Stimulated activated naive B cell treated with anti-CD40 and anti-IgM and Interleukin-4, amounts not matched to agents 10 μg/mL and 1 μg/mL and 100 μg/mL, for 72 hours (primary cell): Measurements from ENCODE around the gene GRSF1.
A peak's percentile ranks its signal among the peaks of the same experiment; 100 is the strongest.
"Not testable (repeated sequence)": the region's sequence is repeated elsewhere in the genome, so short reads cannot be mapped to it uniquely, and the experiment has no call there.

Source experiments
- ATAC-seq, 2 donors: fragments of 150-1000 bp; cut with Tn5 transposase; replicated peaks; 2 replicates each; pipeline ENCODE4 v1.10.0; 2021; ENCODE audit warnings: moderate library complexity in 1 of 2
- DNase-seq: peaks from one replicate; pipeline ENCODE4 v3.0.0; 2021
- H3K27ac Mint-ChIP-seq: one replicate; pipeline ENCODE4 v1.8.0; 2022; ENCODE audit warnings: mild to moderate bottlenecking, mixed read lengths
- H3K27me3 Mint-ChIP-seq, 2 donors: one replicate each; pipeline ENCODE4 v1.8.0; 2022; ENCODE audit warnings: mixed read lengths in 2 of 2
- H3K36me3 Mint-ChIP-seq, 2 donors: one replicate each; pipeline ENCODE4 v1.8.0; 2022; ENCODE audit warnings: mixed read lengths in 2 of 2, mild to moderate bottlenecking in 1 of 2
- H3K4me1 Mint-ChIP-seq, 2 donors: one replicate each; pipeline ENCODE4 v1.8.0; 2022; ENCODE audit warnings: mixed read lengths in 2 of 2, mild to moderate bottlenecking in 1 of 2
- H3K4me3 Mint-ChIP-seq, 2 donors: one replicate each; pipeline ENCODE4 v1.8.0; 2022; ENCODE audit warnings: mild to moderate bottlenecking in 2 of 2, mixed read lengths in 2 of 2, moderate library complexity in 1 of 2
- H3K9me3 Mint-ChIP-seq, 2 donors: one replicate each; pipeline ENCODE4 v1.8.0; 2022; ENCODE audit warnings: mixed read lengths in 2 of 2, mild to moderate bottlenecking in 1 of 2

GRSF1 gene

DNA sequence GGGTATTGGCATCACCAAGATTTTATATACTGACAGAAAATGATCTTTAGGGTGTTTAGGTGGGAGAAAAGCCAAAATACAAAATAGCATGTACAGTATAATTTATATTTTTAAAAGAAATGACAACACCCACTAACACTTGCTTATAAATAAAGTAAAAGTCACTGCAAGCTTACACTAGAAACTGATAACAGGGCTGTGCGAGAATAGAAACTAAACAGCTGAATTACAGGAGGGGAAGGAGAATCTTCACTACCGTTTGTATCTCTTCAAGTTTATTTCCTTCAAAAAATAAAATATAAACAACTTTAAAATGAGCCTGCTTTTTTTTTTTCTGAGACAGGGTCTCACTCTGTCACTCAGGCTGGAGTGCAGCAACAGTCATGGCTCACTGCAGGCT is 22.8 kb downstream of the GRSF1 start:
- H3K27ac Mint-ChIP-seq: no peak overlapping the region
- DNase-seq: no peak
- no peak overlapping the region for H3K4me3 Mint-ChIP-seq
- no peaks in the 10 kb centered on the region for H3K9me3 Mint-ChIP-seq
- no peaks in the 10 kb centered on the region for H3K27me3 Mint-ChIP-seq
- H3K36me3 Mint-ChIP-seq: peaks cover 28 to 52% of the 10 kb centered on the region in 2 donors
- H3K4me1 Mint-ChIP-seq: peaks cover 17 to 20% of the 10 kb centered on the region in 2 donors
- no peak for ATAC-seq

DNA sequence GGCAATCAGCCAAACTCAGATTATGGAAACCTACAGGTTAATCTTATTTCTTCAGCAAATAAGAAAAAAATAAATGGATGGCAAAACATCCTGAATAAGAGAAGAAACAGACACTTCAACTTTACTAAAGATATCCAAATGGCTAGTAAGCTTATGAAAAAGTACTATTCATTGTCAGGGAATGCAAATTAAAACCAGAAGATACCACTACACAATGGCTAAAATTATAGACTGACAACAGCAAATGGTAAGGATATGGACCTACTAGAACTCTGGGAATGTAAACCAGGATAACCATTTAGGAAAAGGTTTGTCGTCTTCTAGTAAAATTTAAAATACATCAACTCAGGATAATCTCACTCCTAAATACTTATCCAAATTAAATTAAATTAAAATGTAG is 24.3 kb downstream of the GRSF1 start:
- Mint-ChIP-seq H3K27ac (no peak overlapping the region), H3K4me1 (peaks cover 17 to 20% of the 10 kb centered on the region in 2 donors), H3K36me3 (peaks cover 27 to 48% of the 10 kb centered on the region in 2 donors), H3K9me3 (no peaks in the 10 kb centered on the region), H3K4me3 (no peak overlapping the region), H3K27me3 (no peaks in the 10 kb centered on the region)
- ATAC-seq: no peak
- DNase-seq: no peak

GRCh38 chr4:70808151-70808550 is 31.5 kb downstream of the GRSF1 start:
- Mint-ChIP-seq H3K4me3 (no peak overlapping the region), H3K36me3 (peaks cover 30 to 31% of the 10 kb centered on the region in 2 donors), H3K9me3 (no peaks in the 10 kb centered on the region), H3K27ac (no peak overlapping the region), H3K4me1 (no peaks in the 10 kb centered on the region), H3K27me3 (no peaks in the 10 kb centered on the region)
- DNase-seq (no peak), ATAC-seq (no peak)

- Mint-ChIP-seq H3K27me3 (no peaks in the 10 kb centered on the region), H3K4me1 (peaks cover 0 to 2% of the 10 kb centered on the region in 2 donors), H3K36me3 (peaks cover 23 to 37% of the 10 kb centered on the region in 2 donors), H3K4me3 (no peak overlapping the region), H3K9me3 (no peaks in the 10 kb centered on the region), H3K27ac (no peak overlapping the region)
- no peak for ATAC-seq
- no peak for DNase-seq
Measured at GRCh38 chr4:70802928-70803580, 36.6 kb downstream of the GRSF1 start.

GRCh38 chr4:70801265-70801809 is 38.4 kb downstream of the GRSF1 start:
- peaks cover 0 to 2% of the 10 kb centered on the region in 2 donors for H3K4me1 Mint-ChIP-seq
- H3K27me3 Mint-ChIP-seq: no peaks in the 10 kb centered on the region
- no peak overlapping the region for H3K27ac Mint-ChIP-seq
- H3K36me3 Mint-ChIP-seq: peaks cover 25 to 34% of the 10 kb centered on the region in 2 donors
- H3K4me3 Mint-ChIP-seq: no peak overlapping the region
- DNase-seq (no peak), ATAC-seq (peak; percentile 27 to 47)
- no peaks in the 10 kb centered on the region for H3K9me3 Mint-ChIP-seq

GRCh38 chr4:70793626-70794025 is 46.1 kb downstream of the GRSF1 start:
- DNase-seq: no peak
- no peak for ATAC-seq
- Mint-ChIP-seq H3K4me3 (no peak overlapping the region), H3K4me1 (peaks cover 4 to 7% of the 10 kb centered on the region in 2 donors), H3K36me3 (peaks cover 42 to 47% of the 10 kb centered on the region in 2 donors), H3K27me3 (no peaks in the 10 kb centered on the region), H3K9me3 (no peaks in the 10 kb centered on the region), H3K27ac (no peak overlapping the region)

DNA sequence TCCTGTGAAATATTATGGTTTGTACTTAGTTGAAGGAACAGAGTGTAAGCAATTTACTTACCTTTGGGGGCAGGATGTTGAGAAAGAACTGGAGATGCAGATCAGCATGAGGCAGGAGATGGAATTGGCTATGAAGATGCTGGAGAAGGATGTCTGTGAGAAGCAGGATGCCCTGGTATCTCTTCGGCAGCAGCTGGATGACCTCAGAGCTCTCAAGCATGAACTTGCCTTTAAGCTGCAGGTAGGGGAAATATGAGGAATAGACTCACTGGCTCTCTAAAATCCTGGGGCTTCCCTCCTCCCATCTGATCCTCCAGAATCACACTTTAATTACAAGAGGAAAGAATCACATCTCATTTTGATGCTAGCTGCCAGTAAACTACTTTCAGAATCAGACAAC is 51.0 kb downstream of the GRSF1 start:
- DNase-seq (no peak), ATAC-seq (no peak)
- peaks cover 26 to 43% of the 10 kb centered on the region in 2 donors for H3K36me3 Mint-ChIP-seq
- H3K27me3 Mint-ChIP-seq: no peaks in the 10 kb centered on the region
- peaks cover 4 to 7% of the 10 kb centered on the region in 2 donors for H3K4me1 Mint-ChIP-seq
- H3K4me3 Mint-ChIP-seq: no peak overlapping the region
- no peak overlapping the region for H3K27ac Mint-ChIP-seq
- H3K9me3 Mint-ChIP-seq: no peaks in the 10 kb centered on the region

GRCh38 chr4:70787496-70787895 is 52.2 kb downstream of the GRSF1 start:
- no peak for ATAC-seq
- Mint-ChIP-seq H3K27ac (no peak overlapping the region), H3K9me3 (no peaks in the 10 kb centered on the region)

GRCh38 chr4:70783096-70783495 is 56.6 kb downstream of the GRSF1 start:
- Mint-ChIP-seq H3K27ac (no peak overlapping the region), H3K4me1 (no peaks in the 10 kb centered on the region), H3K4me3 (no peak overlapping the region), H3K36me3 (peaks cover 15 to 34% of the 10 kb centered on the region in 2 donors), H3K9me3 (no peaks in the 10 kb centered on the region), H3K27me3 (no peaks in the 10 kb centered on the region)
- ATAC-seq: no peak
- DNase-seq: no peak

More at GRCh38 chr4:70787496-70787895, 52.2 kb downstream of the GRSF1 start:
- DNase-seq: no peak
- H3K36me3 Mint-ChIP-seq: peaks cover 21 to 38% of the 10 kb centered on the region in 2 donors
- peaks cover 4 to 7% of the 10 kb centered on the region in 2 donors for H3K4me1 Mint-ChIP-seq
- H3K27me3 Mint-ChIP-seq: no peaks in the 10 kb centered on the region
- H3K4me3 Mint-ChIP-seq: no peak overlapping the region

- Mint-ChIP-seq H3K4me3 (no peak overlapping the region), H3K9me3 (no peaks in the 10 kb centered on the region), H3K4me1 (no peaks in the 10 kb centered on the region), H3K36me3 (peaks cover 11 to 23% of the 10 kb centered on the region in 2 donors), H3K27ac (no peak overlapping the region), H3K27me3 (no peaks in the 10 kb centered on the region)
- DNase-seq: no peak
- ATAC-seq: no peak
Measured at GRCh38 chr4:70778888-70779422, 60.7 kb downstream of the GRSF1 start.

- DNase-seq (no peak), ATAC-seq (peak; percentile 48 to 67)
- no peaks in the 10 kb centered on the region for H3K9me3 Mint-ChIP-seq
- peak overlapping the region; percentile 9 for H3K27ac Mint-ChIP-seq
- no peaks in the 10 kb centered on the region for H3K27me3 Mint-ChIP-seq
- H3K4me3 Mint-ChIP-seq: no peak overlapping the region
- H3K36me3 Mint-ChIP-seq: peaks cover 20 to 22% of the 10 kb centered on the region in 2 donors
- H3K4me1 Mint-ChIP-seq: peaks cover 0 to 2% of the 10 kb centered on the region in 2 donors
Measured at GRCh38 chr4:70772929-70773555, 66.6 kb downstream of the GRSF1 start.

GRCh38 chr4:70769396-70769795 is 70.3 kb downstream of the GRSF1 start:
- not testable (repeated sequence) for H3K4me1 Mint-ChIP-seq, H3K27me3 Mint-ChIP-seq, H3K4me3 Mint-ChIP-seq, ATAC-seq, DNase-seq, H3K9me3 Mint-ChIP-seq
- H3K36me3 Mint-ChIP-seq: peaks cover 31 to 42% of the 10 kb centered on the region in 2 donors
- H3K27ac Mint-ChIP-seq: peak overlapping the region; percentile 22

DNA sequence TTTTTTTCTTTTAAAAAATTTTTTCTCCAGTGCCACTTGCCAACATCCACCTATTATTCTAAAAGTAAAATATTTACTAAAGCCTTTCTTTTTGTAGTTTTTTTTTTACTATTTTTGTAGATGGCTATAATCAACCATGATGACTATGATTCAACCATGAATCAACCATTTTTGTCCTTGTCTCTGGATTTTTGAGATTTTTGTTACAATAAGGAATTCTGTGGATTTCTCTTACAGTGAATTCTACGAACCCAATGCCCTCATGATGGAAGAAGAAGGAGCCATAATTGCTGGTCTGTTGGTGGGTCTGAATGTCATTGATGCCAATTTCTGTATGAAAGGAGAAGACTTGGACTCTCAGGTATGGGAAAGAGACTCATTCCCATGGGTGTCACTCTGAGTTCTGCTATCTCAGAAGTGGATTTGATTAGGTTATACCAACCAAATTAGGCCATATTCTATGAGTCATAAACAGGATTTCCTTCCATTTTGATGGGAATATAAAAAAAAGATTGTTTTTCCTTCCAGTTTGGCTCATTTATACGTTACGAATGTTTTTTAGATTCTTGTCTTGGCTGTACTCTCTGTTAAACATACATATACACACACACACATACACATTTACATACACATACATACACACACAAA is 71.3 kb downstream of the GRSF1 start:
- Mint-ChIP-seq H3K27me3 (no peaks in the 10 kb centered on the region), H3K27ac (no peak overlapping the region), H3K9me3 (no peaks in the 10 kb centered on the region), H3K4me1 (peaks cover 0 to 2% of the 10 kb centered on the region in 2 donors), H3K4me3 (no peak overlapping the region), H3K36me3 (peaks cover 38 to 51% of the 10 kb centered on the region in 2 donors)
- ATAC-seq: no peak
- DNase-seq: no peak
